KBM-7 (cell line): ENCODE results near the gene SFSWAP.

Source experiments
- DNase-seq: peaks from one replicate; pipeline ENCODE4 v3.0.0-alpha.2; 2015
- in situ Hi-C: fragments of 300-500 bp; cut with MboI; formaldehyde crosslinking; loops from 2 replicates; pipeline ENCODE4 v1.14.3; 2020; ENCODE audit warnings: low sequenced_read_pairs, low pct_unique_long_range_greater_than_20kb, mixed read lengths

SFSWAP gene

DNA sequence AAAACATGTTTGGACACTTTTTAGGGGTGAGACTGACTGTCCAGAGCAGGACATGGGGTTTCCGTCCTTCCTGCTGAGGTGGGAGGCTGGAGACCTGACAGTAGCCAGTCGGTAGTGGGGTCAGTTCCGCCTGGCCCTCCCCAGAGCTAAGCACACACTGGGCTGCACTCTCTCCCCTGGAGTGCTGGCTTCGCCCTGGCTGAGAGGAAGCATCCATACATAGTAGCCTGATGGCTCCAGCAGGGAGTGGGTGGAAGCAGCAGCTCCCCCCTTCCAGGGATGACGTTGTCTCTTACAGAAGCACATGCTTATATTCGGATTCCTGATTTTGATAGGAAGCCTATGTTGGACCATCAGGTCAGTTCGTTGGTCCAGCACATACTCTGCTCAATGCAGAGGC is 40.4 kb downstream of the SFSWAP start:
- no peak for DNase-seq
- in situ Hi-C loops = no loop called here

DNA sequence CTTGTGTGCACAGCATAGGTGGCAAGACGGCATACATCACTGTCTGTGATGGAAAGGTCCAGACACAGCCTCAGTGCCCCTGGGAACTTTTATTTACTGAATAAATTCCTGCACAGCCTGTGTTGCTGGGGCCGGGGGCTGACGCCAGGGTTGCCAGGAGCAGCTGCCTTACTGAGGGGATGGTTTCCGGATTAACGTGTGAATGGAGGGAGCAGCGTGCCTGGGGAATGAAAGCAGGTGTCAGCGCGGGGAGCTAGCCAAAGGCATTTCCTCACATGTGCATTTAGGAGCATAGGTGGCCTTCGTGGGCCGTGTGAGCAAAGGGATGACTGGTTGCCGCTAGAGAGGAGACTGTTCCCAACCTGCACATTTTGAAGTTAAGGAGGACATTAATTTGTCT is 41.6 kb downstream of the SFSWAP start:
- in situ Hi-C loops = no loop called here
- no peak for DNase-seq

DNA sequence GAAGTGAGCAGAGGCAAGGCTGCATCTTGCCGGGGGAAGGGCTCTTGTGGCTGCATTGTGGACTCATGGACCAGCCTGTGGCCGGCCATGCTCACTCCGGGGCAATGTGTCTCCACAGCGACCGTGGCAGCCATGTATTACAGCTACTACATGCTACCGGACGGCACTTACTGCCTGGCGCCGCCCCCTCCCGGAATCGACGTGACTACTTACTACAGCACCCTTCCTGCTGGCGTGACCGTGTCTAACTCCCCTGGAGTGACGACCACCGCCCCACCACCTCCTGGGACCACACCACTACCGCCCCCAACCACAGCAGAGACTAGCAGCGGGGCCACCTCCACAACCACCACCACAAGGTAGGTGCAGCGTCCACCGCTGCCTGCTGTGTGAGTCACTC is 42.1 kb downstream of the SFSWAP start:
- in situ Hi-C loops = no loop called here
- DNase-seq = no peak

DNA sequence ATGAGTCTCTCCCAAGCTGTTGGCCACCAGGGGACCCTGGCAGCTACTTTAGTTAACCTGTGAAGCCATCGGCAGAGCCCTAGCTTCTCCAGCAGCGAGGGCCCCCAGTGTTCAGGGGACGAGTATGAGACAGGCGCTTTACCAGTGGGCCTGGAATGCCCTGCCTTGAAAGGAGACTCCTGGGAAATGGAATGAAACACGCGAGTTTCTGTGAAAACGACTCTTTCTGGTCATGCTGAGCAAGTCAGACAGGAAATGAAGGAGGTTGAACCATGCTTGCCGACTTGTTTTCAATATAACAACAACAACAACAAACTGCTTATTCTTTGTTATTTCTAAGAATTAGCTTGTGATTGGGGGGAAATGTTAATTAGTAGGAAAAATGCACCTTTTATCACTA is 42.9 kb downstream of the SFSWAP start:
- no peak for DNase-seq
- in situ Hi-C loops = no loop called here

DNA sequence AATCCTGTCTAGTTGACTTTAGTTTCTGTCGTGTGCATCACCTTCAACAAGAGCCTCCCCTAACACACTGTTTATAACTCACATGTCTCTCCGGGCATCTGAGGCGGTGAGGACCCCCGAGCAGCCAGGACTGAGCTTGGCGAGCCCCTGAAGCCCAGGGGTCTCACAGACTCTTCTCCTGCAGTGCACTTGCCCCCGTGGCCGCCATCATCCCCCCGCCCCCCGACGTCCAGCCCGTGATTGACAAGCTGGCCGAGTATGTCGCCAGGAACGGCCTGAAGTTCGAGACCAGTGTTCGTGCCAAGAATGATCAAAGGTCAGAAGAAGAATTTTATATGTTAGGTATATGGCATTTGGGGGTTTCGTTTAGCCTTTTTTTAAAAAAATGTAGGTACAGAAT is 43.3 kb downstream of the SFSWAP start:
- no peak for DNase-seq
- in situ Hi-C loops = no loop called here

DNA sequence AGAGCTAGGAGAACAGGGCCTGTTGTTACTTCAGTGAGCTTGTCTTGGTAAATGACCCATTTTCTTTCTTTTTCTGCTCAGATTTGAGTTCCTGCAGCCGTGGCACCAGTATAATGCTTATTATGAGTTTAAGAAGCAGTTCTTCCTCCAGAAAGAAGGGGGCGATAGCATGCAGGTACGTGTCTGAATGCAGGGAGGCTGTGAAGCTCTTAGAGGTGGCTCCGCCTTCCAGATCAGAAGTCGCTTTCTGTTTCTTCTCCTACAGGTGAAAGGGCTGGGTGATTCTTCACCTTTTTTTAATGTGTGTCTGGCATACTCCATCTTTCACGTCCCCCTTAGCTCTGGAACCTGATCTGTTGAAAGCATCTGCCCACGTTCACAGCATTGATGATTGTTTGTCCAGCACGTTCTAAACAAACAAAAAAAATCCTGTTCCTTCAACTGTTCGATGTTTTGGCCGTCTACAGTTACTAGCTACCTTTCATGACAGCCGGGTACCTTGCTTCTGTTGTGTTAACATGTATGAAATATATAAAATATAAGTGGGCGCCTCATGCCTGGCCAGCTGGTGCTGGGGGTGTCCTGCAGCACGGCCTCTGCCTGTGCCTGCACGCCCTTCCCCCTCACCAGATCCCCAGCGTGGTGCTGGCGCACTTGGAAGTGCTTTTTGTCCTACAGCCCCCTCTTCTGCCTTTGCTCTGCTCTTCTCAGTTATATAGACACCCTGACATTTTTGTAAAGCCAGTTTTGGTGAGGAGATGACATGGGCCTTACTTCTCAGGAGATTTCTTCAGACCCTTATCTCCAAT is 44.6 kb downstream of the SFSWAP start:
- in situ Hi-C loops = no loop called here
- peak; percentile 36 for DNase-seq

DNA sequence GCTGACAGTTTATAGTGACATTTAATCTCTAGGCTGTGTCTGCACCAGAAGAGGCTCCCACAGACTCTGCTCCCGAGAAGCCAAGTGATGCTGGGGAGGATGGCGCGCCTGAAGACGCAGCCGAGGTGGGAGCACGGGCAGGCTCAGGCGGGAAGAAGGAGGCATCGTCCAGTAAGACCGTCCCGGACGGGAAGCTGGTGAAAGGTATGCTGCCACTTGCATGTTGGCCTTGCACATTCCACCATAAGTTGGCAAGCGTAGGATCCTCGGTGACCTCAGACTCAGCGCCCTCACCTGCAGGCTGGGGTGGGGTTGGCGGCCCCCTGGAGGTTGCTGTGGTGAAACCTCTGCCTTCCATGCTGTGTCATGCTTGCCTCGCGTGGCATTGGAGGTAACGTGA is 45.6 kb downstream of the SFSWAP start:
- in situ Hi-C loops = no loop called here
- DNase-seq = no peak

DNA sequence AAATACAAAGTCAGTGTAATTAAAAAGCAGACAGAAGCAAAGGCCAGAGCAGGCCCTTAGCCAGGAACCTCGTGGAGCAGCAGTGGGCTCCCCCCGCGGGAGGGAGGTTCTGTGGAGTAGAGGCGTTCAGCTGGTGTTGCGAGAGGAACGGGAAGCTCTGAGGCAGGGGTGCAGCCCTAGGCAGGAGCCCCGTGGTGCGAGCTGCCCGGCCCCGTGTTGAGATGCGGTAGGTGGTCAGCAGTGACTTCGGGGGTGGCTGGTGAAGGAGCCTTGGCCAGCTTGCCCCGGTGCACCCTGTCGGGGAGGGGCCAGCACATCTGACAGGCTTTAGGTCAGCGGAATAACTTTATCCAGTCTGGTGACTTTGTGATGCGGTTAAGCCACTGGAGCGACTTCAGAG is 46.2 kb downstream of the SFSWAP start:
- in situ Hi-C loops = no loop called here
- DNase-seq = no peak

DNA sequence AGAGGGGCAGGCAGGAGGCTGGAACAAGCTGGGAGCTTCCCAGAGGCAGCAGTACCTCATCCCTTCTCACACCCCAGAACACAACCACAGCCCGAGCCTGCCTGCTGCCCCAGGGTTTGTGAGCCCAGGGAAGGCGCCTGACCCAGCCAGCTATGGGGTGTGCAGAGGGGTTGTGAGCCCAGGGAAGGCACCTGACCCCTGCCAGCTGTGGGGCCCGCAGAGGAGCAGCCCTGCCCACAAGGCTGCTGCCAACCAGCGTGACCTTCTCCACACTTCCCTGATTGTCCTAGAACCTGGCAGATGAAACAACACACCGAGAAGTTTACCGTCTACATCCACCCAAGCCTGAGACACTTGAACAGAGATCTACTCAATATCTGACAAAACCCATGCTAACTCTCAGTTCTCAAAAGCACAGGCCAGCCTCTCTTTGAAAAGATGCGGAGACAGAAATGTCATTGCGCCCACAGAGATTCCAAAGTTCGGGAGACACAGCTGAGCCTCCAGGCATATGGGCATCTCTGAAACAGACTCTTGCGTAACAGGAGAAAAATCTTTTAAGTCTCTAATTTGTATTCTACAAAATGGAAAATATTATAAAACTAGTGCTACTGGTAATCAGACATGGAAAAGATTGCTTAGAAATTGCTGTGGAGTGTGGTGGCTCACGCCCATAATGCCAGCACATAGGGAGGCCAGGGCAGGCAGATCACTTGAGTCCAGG is 47.3 kb downstream of the SFSWAP start:
- in situ Hi-C loops = no loop called here

DNA sequence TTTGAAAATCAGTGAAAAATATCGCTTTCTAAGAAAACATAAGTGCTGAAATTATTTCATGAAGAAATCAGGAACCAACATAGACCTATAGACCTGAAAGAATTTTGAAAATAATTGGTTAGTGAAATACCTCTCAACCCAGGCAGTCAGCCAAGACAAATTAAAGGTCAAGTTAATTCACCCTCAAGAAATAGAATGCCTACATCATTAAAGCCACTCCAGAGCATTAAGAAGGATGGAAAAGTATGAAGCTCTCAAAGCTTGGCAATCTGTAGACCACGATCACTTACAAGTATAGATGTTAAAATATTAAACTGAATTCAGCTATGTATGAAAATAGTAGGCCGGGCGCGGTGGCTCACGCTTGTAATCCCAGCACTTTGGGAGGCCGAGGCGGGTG is 48.3 kb downstream of the SFSWAP start:
- DNase-seq = no peak
- in situ Hi-C loops = no loop called here

More for the DNA sequence above, 47.3 kb downstream of the SFSWAP start:
- no peak for DNase-seq

DNA sequence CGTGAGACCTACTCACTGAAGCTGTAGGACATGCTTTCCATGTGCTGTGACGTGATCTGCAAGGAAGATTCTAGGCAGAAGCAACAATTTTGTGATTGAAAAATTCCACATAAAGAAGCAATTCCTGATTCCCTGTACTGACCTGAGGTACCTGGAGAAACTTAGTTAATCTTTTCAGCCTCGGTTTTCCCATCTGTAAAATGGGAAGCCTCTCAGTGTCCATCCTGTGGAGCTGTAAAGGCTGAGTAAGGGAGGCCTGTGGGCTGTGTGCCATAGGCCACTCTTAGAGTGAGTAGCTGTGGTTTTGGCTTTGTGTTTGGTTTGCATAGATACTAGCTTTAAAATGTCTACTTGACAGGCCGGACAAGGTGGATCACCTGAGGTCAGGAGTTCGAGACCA is 50.7 kb downstream of the SFSWAP start:
- no peak for DNase-seq
- in situ Hi-C loops = no loop called here

DNA sequence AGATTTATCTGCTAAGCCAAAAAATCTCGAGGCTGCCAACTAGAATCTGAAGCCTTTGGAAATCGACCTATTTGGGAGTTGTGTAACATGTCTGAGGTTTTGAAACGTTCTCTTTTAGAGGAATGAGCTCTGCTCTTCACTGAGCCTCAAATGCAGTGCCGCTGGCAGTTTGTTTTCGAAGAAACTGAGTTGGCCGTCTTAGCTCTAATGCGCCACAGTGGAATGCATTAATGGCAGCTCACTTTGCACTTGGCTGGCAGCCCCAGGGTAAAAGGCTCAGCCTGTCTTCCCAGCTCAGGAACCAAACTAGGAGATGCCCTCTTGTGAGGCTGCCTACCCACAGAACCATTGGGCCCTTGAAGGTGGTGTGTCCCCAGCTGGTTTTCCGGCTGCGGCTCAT is 53.8 kb downstream of the SFSWAP start:
- no peak for DNase-seq
- in situ Hi-C loops = no loop called here

DNA sequence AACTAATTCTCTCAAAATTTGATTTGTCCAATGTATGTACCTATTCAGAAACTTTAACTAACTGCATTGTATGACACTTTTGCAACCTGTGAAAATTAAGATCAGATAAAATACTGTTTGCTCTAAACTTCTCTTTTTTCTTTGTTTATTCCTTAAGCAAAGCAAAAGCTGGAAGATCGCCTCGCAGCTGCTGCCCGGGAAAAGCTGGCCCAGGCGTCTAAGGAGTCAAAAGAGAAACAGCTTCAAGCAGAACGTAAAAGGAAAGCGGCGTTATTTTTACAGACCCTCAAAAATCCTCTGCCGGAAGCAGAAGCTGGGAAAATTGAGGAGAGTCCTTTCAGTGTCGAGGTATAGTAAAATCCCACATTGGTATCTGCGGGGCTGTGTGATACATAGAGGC is 55.1 kb downstream of the SFSWAP start:
- in situ Hi-C loops = no loop called here

DNA sequence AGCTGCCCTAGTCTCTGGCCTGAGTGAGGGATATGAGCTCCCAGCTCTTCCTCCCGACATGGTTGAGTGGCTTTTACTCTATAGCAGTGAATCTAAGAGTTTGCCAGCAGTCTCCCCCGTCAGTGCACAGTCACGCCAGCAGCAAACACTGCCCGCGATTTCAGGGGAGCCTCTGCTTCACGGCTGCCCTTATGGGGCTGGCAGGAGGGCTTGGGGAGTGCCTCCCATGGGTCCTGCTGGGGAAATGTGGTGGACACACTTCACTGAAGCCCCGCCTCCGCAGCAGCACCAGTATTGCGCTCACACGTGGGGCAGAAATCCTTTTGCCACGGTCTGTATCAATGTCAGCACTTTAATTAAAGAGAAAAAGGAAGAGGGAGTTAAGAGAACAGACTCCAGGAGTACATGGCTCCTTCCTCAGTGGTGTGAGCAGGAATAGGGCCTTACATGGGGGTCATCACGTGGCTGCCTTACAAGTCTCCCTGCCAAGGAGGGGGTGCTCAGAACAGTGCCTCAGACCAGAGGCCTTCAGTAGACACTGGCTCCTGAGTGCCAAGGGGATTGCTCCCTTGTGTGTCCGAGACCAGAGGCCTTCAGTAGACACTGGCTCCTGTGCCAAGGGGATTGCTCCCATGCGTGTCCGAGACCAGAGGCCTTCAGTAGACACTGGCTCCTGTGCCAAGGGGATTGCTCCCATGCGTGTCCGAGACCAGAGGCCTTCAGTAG is 55.7 kb downstream of the SFSWAP start:
- in situ Hi-C loops = no loop called here

More for the DNA sequence above, 55.1 kb downstream of the SFSWAP start:
- no peak for DNase-seq

DNA sequence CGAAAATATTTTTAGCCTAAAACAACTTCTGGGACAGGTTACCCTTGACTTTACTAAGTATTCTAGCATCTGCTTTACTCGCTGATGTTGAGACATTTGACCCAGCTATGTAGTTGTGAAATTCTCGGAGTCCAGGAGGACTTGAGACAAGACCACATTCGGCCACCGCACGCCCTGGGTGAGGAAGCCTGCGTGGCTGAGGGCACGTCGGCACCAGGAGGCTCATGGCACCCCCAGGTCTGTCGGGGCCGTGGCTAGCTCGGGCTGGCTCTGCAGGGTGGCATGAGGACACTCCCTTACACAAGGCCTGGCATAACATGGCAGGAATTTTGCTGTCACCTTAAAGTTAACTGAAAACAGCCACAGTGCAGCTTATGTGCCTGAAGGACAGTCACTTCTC is 59.2 kb downstream of the SFSWAP start:
- no peak for DNase-seq
- in situ Hi-C loops = no loop called here

More for the DNA sequence above, 55.7 kb downstream of the SFSWAP start:
- peak; percentile 38 for DNase-seq

DNA sequence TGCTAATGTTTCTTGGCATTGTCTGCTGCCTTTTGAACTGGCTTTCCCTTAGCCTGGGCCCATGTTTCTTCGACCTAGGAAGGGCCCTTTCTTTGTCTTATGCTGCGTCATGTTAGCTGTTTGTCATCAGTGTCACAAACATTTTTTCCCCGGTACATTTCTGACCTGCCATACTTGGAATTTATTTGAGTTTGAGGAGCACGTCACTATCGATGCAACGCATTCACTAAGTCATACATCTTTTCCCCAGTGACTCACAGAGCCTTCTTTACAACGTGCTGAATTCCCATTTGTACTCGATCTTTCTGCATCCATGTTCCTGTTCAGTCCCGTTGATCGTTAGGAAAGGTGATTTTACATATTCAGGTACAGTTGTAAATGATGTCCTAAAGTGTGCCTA is 61.1 kb downstream of the SFSWAP start:
- in situ Hi-C loops = no loop called here

DNA sequence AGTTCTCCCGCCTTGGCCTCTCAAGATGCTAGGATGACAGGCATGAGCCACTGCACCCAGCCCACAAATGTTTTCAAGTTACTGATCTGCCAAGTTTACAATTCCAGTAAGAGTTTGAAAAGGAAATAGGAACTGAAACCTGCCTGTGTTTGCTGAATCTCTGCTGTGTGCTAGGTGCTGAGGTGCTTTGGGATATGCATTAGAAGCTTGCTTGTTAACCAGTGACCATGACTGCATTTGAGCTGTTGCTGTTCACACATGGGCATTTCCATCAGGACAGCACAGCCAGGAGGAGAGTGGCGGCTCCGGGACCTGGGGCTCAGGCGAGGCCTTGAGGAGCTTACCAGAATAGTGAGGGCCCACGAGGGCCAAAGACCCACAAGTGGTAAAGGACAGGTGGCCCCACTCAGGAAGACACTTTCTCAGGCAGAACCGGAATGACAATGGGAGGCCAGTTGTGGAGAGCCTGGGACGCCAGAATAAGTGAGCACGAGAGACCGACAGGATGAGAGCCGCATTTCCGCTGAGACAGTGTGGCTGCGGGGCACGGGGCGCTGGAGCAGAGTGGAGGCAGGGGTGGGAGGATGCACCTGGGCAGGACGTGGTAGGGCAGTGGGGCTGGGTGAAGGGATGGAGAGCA is 62.8 kb downstream of the SFSWAP start:
- no peak for DNase-seq
- in situ Hi-C loops = no loop called here

More for the DNA sequence above, 61.1 kb downstream of the SFSWAP start:
- no peak for DNase-seq

DNA sequence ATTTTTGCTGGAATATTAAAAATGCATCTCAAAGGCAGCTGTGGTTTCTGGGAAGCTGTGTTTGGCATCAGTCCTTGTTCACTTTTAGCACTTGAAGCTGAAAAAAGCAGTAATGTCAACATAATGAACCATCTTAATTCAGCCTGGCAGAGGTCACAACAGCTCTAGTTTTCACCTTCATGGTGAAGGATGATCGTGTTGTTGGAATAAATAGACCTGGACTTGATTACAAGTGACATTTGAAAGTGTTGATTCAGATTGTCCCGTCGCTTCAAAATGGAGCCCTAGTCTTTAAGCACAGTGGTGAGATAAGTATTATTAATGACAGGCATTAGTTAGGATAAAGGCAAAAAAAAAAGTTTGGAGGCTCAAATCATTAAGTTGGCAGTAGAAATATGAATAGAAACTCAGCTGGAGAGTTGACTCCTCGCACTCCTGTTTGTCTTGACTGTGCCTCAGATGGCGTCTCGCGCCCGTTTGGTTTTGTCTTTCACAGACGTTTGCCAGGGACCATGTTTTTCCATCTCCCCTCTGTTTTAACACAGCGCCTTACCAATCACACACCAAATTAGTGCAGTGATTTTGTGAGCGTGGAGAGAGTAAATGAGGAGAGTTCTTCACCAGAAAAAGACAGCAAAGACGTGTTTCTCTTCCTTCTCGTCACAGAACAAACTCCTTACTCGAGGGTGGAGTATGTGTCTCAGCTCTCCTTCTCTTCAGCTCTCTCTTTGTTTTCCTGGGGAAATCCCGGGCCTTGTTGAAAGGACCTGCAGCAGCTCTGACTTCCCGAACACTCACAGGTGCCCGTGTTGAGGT is 63.9 kb downstream of the SFSWAP start:
- no peak for DNase-seq
- in situ Hi-C loops = no loop called here
